ENCODE data around the gene KIAA2012.

KIAA2012 gene

DNA sequence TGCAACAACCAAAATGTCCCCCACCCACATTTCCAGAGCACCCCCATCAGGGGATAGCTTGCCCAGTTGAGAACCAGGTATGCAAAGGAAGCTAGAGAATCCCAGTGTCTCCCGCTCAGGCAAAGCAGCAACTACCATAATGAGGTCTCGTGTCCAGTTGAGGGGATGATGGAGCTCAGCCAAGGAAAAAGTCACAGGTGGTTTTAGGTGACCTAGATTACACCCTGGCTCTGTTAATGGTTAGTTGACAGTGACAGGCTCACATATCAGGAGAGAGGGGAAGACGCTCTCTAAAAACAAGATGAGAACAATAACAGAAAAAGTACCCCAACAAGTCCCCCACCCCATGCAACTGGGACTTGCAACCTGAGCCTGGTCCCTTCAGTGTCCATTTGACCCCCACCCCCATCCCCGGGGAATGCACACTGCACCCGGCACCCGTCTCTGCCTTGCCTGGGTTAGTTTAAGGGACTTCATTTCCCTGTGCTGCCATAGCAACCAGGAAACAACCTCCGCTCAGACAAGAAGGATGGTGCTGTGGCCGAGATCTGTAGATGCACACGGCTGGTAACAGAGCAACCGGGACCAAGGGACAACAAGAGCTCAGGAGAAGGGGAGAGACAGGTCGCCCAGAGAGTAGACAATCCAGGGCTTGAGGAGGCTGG lies at the start of gene KIAA2012:
KIAA2012 (plus strand) TSS at position 519 of the 665 bp plus-strand sequence. CDS start 373 bp downstream, outside the sequence.
- DNase-seq (ENCODE audit: low read depth in 2 of 2) = no peak

DNA sequence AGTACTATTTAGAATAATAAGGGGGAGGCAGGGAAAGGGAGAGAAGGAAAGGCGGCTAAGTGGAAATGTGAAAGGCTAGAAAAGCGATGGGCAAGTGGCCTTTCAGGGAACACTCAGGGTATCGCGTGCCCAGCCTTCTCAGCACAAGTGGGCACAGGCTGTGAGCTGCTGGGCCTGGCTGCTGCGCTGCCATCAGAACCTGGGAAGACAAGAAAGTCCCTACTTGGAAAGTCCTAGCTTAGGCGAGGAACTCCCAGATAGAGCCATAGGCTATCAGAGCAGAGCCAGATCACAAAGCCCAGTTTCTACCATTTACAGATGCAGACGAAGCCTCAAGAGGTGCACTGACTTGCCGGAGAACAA lies 49.2 kb upstream of the KIAA2012 start:
- no peak for DNase-seq (ENCODE audit: low read depth in 2 of 2)

DNA sequence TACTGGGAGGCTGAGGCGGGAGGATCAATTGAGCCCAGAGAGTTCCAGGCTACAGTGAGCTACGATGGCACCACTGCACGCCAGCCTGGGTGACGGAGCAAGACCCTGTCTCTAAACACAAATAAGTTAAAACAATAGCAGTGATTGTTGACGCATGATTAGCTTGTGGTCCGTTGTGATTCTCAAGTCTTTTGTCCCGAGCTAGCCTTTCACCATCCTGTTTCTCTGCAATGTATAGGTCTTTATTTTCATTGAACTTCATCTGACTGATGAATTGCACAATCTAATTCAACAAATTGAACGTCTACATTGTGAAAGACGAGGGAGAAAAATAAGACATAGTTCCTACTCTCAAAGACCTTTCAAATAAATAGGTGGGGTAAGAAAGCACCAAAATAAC lies 48.2 kb upstream of the KIAA2012 start:
- no peak for DNase-seq (ENCODE audit: low read depth in 2 of 2)

DNA sequence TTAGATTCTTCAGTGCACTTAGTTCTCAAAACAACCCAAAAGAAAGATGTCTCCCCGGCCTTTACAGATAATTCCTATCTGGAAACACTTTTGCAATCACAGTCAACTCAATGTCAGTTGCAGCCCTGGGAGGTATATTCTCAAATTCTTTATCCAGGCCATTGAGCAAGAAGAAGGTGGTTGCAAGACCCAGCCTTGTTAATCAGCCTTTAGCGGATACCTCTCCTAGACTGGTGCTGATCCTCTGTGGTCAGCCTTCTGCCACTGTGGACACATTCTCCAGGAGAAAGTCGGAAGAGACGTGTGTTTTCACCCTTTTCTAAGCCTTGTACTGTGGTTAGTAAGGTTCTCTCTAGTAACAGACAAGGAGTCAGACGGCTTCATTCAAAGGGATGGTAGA lies 47.2 kb upstream of the KIAA2012 start:
- no peak for DNase-seq (ENCODE audit: low read depth in 2 of 2)

DNA sequence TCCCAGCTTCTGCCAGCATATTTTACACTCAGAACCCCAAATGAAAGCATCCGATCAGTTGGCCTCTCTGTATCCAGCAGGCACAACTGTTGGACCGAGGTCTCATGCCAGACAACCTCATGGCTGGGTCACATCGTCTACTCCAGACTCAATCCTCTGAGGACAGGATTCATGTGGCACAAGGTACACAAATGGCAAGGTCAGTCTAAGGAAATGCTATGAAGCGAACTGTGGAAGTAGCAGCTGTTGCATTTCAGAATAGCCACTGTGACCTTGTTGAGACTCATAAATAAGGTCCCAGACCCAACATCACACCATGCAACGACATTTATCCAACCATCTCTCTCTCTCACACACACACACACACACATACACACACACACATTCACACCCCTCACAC lies 46.5 kb upstream of the KIAA2012 start:
- DNase-seq (ENCODE audit: low read depth in 2 of 2) = no peak

DNA sequence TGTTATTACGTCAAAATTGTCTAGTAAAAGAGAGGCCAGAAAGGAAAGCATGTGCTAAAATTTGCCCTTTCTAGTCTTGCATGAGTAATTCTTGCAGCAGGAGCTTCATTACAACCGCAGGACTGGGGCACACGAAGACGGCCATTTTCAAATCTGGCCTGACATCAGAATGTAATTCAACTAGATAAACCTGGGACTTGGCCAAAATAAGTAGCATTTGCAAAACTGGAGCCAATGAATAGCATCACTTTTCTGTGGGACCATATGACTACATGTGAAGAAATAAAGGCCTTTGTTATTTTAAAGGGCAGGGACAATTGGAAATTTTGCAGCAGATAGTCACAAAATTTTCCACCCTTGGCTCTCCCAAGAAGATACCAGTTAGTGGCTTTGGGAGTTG lies 42.4 kb upstream of the KIAA2012 start:
- no peak for DNase-seq (ENCODE audit: low read depth in 2 of 2)

DNA sequence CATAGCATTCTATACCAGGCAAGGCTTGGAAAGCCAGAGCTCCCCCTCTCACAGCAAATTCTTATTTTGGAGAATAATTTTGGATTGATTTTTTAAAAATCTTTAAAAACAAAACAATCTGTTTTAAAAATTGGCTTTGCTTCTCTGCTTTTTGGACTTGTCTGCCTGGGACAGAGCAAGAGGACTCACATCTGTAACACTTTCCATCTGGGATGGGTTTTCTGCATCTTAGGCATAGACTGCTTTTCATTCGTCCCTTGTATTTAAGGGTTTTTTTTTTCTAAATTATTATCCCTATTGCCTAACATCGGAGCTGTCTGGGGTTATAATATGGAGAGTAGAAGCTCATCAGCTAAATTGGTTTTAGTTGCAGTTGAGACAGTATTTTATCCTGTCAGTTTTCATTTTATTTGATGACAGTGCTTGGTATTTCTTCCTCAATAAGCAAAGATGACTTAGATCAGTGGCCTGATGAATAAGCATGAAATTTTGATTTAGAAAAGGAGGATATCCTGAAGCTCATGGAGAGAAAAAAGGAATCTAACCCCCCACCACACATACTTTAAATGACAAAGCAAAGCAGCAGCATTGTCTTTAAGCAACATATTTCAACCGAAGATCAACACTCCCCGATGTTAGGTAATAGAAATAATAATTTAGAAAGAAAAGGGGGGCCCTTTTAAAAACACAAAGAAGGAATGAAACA lies 41.7 kb upstream of the KIAA2012 start:
- no peak for DNase-seq (ENCODE audit: low read depth in 2 of 2)

DNA sequence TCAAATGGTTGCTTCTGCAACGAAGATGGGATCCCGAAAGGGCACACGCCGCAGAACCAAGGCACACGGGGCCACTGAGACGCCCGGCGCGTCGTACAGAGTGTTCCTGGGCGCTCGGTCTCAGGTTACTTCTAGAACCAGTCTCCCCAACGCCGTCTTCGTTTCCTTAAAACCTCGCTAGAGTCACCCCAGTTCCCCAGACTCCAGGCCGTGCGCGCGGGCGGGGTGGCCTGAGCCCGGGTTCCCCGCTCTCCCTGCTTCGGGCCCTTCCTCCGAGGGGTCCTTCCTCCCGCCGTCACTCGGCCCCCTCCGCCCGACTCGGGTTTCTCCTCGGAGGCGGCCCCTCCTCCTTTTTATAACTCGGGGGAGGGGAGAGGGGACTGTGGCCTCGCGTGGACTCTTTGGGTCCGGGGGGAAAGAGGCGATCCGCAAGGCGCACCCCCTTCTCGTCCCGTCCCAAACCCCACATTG lies 40.2 kb upstream of the KIAA2012 start:
- peak in 1 of 2 experiments; percentile 20 for DNase-seq (ENCODE audit: low read depth in 2 of 2)

DNA sequence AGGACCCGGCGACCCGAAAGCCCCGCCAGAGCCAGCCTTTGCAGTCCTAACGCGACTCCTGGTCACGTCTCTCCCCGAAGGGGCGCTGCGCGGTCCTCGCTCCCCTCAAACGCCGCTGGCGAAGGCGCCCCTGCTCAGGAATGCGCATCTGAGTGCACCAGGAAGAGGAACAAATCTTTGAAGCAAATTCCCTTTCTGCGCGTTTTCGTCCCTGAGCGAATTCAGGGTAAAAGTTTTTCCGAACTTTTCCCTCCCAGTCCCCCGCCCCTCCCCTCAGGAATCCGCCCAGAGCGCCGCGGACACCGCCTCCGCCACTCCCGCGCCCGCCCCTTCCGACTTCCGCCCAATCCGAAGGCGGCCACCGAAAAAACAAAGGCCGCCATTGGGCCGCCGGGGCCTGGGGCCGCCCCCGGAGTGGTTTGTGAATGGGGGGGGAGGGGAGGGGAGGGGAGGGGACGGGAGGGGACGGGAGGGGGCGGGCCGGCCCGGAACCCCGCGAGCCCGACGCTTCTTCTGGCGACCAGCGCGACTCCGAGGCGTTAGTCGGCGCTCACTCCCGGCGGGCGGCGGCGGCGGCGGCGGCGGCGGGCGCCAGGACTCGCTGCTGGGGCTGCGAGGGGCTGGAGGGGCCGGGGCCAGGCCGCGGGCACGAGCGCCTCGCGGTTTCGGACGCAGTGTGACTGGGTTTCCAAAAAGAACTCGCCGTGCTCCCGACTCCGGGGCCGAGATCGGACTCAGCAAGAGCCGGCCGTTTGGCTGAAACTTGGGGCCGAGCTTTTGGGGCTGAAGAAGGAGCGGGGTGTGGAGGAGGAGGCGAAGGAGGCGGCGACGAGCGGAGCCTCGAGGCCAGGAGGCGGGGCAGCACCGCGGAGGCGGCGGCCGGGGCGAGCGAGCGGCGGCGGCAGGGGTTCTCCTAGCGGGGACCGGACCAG lies 39.5 kb upstream of the KIAA2012 start, which contains the start of gene FZD7:
FZD7 (plus strand) TSS at position 539 of the 932 bp plus-strand sequence. CDS start 793 bp downstream, outside the sequence.
- DNase-seq (ENCODE audit: low read depth in 2 of 2) = peak; percentile 72 to 81

DNA sequence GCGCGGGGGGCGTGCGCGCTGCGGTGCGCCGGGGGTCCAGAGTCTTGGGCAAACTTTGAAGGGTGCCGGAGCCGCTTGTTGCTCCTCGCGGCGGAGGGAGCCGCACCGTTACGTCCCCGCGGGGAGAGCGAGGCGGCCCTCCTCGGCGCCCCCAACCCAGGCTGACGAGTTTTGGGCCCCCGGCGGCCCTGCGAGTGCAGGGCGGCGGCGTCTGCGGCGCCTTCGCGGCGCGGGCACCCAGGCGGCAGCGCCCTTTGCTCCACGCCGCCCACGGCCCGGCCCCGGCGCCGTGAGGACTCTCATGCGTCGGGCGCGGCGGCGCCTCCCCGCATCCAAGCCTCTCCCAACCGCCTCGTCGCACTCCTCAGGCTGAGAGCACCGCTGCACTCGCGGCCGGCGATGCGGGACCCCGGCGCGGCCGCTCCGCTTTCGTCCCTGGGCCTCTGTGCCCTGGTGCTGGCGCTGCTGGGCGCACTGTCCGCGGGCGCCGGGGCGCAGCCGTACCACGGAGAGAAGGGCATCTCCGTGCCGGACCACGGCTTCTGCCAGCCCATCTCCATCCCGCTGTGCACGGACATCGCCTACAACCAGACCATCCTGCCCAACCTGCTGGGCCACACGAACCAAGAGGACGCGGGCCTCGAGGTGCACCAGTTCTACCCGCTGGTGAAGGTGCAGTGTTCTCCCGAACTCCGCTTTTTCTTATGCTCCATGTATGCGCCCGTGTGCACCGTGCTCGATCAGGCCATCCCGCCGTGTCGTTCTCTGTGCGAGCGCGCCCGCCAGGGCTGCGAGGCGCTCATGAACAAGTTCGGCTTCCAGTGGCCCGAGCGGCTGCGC lies 38.6 kb upstream of the KIAA2012 start:
- DNase-seq (ENCODE audit: low read depth in 2 of 2) = peak in 1 of 2 experiments; percentile 23

DNA sequence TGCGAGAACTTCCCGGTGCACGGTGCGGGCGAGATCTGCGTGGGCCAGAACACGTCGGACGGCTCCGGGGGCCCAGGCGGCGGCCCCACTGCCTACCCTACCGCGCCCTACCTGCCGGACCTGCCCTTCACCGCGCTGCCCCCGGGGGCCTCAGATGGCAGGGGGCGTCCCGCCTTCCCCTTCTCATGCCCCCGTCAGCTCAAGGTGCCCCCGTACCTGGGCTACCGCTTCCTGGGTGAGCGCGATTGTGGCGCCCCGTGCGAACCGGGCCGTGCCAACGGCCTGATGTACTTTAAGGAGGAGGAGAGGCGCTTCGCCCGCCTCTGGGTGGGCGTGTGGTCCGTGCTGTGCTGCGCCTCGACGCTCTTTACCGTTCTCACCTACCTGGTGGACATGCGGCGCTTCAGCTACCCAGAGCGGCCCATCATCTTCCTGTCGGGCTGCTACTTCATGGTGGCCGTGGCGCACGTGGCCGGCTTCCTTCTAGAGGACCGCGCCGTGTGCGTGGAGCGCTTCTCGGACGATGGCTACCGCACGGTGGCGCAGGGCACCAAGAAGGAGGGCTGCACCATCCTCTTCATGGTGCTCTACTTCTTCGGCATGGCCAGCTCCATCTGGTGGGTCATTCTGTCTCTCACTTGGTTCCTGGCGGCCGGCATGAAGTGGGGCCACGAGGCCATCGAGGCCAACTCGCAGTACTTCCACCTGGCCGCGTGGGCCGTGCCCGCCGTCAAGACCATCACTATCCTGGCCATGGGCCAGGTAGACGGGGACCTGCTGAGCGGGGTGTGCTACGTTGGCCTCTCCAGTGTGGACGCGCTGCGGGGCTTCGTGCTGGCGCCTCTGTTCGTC lies 37.7 kb upstream of the KIAA2012 start:
- DNase-seq (ENCODE audit: low read depth in 2 of 2) = peak in 1 of 2 experiments; percentile 15

DNA sequence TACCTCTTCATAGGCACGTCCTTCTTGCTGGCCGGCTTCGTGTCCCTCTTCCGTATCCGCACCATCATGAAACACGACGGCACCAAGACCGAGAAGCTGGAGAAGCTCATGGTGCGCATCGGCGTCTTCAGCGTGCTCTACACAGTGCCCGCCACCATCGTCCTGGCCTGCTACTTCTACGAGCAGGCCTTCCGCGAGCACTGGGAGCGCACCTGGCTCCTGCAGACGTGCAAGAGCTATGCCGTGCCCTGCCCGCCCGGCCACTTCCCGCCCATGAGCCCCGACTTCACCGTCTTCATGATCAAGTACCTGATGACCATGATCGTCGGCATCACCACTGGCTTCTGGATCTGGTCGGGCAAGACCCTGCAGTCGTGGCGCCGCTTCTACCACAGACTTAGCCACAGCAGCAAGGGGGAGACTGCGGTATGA lies 37.1 kb upstream of the KIAA2012 start:
- DNase-seq (ENCODE audit: low read depth in 2 of 2) = no peak

DNA sequence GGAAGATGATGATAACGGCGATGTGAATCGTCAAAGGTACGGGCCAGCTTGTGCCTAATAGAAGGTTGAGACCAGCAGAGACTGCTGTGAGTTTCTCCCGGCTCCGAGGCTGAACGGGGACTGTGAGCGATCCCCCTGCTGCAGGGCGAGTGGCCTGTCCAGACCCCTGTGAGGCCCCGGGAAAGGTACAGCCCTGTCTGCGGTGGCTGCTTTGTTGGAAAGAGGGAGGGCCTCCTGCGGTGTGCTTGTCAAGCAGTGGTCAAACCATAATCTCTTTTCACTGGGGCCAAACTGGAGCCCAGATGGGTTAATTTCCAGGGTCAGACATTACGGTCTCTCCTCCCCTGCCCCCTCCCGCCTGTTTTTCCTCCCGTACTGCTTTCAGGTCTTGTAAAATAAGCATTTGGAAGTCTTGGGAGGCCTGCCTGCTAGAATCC lies 36.4 kb upstream of the KIAA2012 start:
- no peak for DNase-seq (ENCODE audit: low read depth in 2 of 2)

DNA sequence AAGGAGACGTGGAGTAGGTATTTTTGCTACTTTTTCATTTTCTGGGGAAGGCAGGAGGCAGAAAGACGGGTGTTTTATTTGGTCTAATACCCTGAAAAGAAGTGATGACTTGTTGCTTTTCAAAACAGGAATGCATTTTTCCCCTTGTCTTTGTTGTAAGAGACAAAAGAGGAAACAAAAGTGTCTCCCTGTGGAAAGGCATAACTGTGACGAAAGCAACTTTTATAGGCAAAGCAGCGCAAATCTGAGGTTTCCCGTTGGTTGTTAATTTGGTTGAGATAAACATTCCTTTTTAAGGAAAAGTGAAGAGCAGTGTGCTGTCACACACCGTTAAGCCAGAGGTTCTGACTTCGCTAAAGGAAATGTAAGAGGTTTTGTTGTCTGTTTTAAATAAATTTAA lies 36.0 kb upstream of the KIAA2012 start:
- no peak for DNase-seq (ENCODE audit: low read depth in 2 of 2)

DNA sequence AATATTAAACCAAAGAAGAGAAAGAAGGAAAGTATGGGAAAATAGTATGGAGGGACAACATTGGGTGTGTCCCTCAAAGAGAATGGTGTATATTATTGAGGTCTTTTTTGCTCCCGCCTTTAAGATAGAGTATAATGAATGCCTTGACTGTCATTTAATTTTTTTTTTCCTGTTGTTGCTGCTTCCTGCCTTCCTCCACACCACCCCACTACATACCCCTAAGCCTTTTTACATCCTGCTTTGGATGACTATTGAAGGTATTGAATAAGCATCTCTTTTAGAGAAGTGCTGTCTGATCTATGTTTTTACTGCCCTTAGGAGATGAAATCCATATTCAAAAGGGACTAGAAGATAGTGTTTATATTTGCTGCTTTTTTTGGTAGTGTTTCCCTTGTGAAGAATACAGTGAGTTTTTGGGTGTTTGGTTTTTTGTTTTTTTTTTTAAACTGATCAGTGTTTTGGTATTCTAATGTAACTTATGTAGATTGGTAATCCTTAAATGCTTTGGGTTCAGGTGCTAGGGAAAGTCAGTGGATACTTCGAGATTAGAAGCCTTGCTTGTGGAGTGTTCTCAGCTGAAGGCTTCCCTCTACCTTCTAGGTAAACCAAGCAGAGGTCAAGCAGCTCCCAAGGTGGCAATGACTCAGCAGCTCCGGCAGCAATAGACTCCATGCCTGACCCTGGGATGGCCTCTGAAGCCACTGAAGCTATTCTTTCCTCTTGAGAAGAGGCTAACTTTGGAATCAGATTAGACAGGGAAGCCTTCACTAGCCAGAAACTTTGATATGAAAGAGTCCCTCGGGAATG lies 34.4 kb upstream of the KIAA2012 start:
- DNase-seq (ENCODE audit: low read depth in 2 of 2) = no peak

DNA sequence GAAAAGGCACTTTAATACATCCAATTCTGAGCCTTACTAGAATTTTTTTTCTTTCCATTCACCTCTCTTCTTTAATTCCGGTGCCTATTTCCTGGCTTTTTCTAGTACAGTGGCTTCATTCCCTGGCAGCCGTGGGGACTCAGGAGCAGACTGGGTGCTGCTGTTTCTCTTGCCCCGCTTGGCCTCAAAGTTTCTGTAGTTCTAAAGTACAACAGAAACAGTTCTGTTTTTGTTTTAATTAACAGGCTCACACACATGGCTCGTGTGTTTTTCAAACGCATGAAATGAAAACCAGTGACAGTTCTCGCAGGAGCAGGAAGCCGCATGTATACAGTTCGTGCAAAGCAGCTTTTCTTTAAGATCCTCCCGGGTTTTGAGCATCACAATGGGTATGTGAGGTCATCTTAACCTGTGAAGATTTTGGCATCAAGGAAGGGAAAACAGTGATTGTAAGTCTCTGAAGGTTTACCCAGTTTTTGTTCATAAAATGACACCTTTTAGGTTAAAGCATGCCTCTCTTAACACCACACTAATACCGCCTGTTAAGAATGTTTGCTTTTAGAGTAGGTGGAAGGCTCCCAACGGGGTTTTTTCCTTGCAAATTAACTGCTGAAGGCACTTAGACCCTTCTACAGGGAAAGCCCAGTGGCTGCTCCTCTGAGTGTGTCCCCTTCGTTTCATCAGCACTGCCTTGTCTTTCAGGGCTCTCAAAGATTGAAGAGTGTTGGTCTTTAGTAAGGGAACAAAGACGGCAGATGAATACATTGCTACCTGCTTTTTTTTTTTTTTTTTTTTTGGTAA lies 33.6 kb upstream of the KIAA2012 start:
- no peak for DNase-seq (ENCODE audit: low read depth in 2 of 2)

DNA sequence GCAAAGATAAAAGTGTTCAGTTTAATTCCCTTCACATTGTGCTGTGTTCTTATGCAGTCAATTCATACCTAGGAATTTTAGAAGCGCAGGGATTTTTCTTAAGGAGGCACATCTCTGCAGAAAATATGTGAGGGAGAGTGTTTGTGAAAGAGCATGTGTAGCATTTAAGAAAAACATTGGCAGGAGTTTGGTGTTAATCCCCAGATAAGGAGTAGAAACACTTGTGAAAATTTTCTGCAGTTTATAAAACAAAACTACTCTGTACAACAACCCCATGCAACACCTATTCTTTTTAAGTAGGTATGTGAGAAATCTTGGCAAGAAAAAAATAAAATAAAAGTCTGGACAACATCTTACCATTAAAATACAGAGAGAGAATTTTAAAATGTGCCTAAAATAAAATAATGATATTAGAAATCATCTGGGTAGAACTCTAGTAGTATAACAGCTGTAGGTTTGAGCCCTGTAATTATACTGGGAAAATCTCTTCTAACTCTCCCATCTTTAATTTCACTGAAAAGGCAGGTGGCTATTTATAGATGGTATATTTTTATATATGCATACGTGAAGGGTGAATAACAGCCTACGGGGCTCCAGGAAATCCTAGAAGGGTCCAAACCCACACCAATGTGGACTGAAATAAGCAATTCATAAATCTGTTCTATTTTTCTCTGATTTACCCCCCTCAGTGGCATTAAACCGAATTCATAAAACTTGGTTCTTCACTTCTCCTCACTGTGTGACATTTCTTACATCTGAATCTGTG lies 32.8 kb upstream of the KIAA2012 start:
- DNase-seq (ENCODE audit: low read depth in 2 of 2) = no peak

DNA sequence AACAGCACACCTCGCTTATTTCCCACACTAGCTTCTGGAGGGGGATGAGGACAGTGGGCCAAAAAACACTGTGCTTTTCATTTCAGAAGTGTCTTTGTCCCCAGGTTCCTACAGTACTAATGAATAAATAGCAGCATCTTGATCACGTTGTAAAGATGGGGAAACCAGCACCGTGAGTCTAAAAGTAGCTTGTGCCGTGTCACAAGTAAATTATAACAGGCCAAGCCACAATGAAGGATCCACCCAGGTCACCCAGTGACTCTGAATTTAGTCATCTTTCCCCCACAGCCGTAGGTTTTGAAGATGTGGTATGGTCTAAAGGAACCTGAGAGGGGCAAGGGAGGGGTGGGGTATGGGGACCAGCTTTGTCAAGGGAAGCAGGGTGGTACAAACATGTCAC lies 30.6 kb upstream of the KIAA2012 start:
- DNase-seq (ENCODE audit: low read depth in 2 of 2) = no peak

Measured in stimulated activated CD4-positive, alpha-beta T cell treated with anti-CD3 and anti-CD28 coated beads, Interleukin-12 subunit alpha, Interleukin-12 subunit beta, amount 100 ng/mL, for 24 hours (primary cell).